GM12892 (cell line): ENCODE results near the gene ANKMY1.

Experiments used
- POLR2A ChIP-seq: IDR thresholded peaks from 2 replicates; pipeline ENCODE4 v1.6.1; 2011; ENCODE audit warnings: low read depth, low read length, control low read depth
- TAF1 ChIP-seq: IDR thresholded peaks from 2 replicates; pipeline ENCODE4 v1.6.1; 2011; ENCODE audit warnings: low read depth, mild to moderate bottlenecking, control low read depth, low read length, borderline replicate concordance

GRCh38 chr2:240463866-240464481, 93.8 kb downstream of the ANKMY1 start:
- no peak for TF ChIP-seq POLR2A
- no peak for TF ChIP-seq TAF1
